ENCODE results near the gene CHCT1.

The CHCT1 gene

DNA sequence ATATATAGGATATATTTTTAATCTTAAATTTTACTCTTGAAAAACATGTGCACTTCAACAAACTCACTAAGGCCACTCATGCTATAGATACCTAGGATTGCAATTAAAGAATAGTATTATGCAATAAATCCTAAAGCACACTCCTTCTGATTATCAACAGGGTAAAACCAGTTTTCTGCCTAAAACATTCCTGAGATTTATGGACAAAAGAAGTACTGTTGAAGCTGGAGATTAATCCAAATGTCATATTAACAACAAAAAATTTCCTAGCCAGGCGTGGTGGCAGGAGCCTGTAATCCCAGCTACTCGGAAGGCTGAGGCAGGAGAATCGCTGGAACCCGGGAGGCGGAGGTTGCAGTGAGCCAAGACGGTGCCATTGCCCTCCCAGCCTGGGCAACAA lies 21.4 kb downstream of the CHCT1 start:
- no peak for DNase-seq

DNA sequence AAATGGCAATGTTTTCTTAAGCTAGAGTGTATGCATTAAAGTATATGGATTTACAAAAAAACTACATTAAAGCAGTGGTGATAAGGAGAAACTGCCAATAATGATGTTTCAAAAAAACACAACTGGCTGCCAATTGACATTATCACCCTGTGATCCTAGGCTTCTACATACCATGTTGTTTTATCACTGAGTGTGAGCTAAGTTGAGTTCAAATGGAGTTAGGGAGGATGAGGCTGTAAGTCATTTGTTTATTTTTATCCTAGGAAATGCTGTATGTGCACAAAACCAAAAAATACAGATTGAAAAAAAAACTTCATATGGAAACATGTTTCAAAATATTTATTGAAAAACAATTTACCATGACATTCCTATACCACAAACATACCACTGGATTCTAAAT lies 22.9 kb downstream of the CHCT1 start:
- no peak for DNase-seq

- no peak for DNase-seq
These were observed 25.1 kb downstream of the CHCT1 start for GRCh38 chr17:60447375-60447774.

DNA sequence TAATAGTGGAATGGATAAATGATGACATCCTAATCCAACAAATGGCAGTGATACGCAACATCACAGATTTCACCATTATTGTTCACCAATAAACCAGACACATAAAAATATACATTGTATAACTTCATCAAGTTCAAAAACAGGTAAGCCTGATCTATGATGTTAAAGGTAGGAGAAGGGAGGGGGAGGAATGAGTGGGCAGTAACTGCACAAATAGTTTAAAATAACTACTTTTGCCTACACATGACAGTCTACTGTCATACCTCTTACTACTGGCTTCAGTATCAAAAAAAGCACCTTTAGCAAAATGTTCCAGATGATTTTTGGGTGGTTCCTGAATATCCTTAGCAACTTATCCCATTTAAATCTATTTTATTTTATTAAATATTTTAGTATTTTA lies 28.8 kb downstream of the CHCT1 start:
- DNase-seq = no peak

GRCh38 chr17:60451965-60452364 lies 29.7 kb downstream of the CHCT1 start:
- DNase-seq = no peak

DNA sequence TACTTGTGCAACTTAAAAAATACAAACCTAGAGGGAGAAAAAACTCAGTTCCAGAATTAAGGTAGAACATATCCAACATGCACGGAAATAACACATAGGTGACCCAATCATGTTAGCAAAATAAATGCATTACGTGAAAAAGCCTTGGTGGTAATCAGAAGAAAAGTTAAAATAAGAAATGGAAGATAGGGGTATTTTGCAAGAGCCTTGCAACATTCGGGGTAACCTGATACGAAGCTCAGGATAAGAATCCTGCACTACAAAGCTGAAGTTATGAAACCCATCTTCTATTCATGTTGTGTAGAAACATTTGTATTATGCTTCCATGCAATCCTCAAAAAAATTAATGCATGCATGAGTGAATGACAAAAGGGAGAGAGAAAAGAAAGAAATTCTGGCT lies 33.1 kb downstream of the CHCT1 start:
- no peak for DNase-seq

DNA sequence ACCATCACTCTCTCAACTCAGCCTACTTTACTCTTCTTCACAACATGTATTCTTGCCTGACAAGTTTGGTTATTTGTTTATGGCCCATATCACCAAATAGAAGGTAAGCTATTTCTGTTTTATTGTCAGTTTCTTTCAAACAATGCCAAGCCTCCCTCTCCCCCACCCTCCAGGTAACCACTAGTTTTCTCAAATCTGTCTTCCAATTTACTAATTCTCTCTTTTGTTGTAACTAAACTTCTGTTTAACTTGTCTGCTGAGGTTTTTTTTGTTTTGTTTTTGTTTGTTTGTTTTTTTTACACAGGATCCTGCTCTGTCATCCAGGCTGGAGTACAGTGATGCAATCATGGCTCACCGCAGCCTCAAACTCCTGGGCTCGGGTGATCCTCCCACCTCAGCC lies 34.9 kb downstream of the CHCT1 start:
- no peak for DNase-seq

DNA sequence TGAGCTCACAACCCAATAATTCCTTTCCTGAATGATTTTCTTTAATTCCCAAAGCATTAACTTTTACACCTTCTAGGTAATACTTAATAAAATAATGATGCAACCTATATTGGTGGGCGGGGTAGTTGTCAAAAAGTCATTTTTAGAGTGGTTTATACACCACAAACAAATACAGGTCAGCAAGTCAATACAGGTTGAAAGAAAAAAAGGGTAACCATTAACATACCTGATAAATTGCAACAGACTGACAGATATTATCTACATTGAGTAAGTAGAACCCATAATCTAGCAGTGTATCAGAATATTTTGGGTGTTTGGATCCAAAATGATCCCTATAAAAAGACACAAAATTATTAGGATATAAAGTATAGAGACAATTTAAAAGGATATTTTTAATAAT lies 39.3 kb downstream of the CHCT1 start:
- no peak for DNase-seq

- no peak for DNase-seq
These were observed 41.0 kb downstream of the CHCT1 start for GRCh38 chr17:60463157-60463835.

DNA sequence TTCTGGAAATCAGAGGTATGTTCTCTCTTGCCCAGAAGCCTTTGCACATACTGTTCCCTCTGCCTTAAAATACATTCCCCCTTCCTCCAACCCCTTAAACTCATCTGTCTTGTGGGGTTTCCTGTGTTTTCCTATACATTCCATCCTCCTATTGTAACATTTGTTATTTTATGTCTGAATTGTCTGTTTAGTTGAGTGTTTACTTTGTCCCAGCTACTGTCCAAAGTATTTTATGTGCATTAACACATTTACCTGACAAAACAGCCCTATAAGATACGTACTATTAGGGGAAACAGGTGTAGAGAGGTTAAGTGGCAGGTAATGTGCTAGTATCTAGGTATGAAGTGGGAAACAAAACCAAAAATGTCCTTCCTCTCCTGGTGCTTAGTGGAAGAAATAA lies 42.1 kb downstream of the CHCT1 start:
- no peak for DNase-seq

- DNase-seq = no peak
These were observed 46.1 kb downstream of the CHCT1 start for GRCh38 chr17:60468371-60468770.

- no peak for DNase-seq
These were observed 49.2 kb downstream of the CHCT1 start for GRCh38 chr17:60471451-60471850.

DNA sequence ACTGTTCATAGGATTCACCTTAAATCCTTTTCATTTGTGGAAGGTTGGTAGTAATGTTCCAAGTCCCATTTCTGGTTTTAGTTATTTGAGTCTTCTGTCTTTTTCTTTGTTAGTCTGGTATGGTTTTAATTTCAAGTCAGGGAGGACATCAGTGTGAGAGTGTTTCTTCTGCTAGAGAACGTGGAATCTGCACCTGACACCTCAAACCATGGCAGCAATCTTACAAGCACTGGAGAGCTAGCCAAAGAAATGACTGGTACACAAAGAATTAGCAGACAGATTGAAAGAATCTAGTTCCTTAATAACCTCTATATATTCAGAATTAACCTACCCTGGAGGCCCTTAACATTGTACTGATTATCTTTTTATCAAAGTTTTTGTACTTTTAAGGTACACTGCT lies 50.2 kb downstream of the CHCT1 start:
- DNase-seq = no peak

DNA sequence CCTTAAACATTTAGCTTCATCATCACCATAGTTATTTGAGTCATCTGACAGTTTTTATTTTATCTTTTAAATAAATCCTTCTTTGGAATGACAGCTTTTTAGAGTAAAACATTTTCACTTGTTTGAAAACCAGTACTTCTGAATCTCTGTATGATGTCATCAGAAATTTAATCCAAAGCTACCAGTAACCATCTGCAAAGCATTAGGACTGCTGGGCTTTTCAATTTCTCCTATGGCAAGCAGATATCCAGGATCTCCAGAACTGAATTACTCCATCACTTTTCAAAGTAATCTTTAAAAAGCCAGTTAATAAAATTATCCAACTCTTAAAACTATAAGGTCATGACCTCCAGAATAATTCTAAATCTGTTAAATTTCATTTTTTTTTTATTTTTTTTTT lies 51.5 kb downstream of the CHCT1 start:
- DNase-seq = no peak
